HFFc6 (cell line): Measurements from ENCODE around the gene PGAP3. TPM values are rescaled to one million over a fixed set of nuclear protein-coding genes. Genes with fewer than 3 reads are reported as not detected.
A peak's percentile ranks its signal among the peaks of the same experiment; 100 is the strongest.

Source experiments
- DNase-seq: peaks from one replicate; pipeline ENCODE4 v3.0.0-alpha.2; 2018
- H3K27ac Mint-ChIP-seq: 2 replicates; pipeline ENCODE4 v1.8.0; 2020; ENCODE audit warnings: mild to moderate bottlenecking, mixed read lengths
- H3K27me3 Mint-ChIP-seq: 2 replicates; pipeline ENCODE4 v1.8.0; 2021; ENCODE audit warnings: mild to moderate bottlenecking, moderate library complexity, mixed read lengths; ENCODE audit not compliant: insufficient read depth
- H3K36me3 Mint-ChIP-seq: 2 replicates; pipeline ENCODE4 v1.8.0; 2021; ENCODE audit warnings: low read depth, mixed read lengths
- H3K4me1 Mint-ChIP-seq: 2 replicates; pipeline ENCODE4 v1.8.0; 2020; ENCODE audit warnings: low read depth, mixed read lengths
- H3K4me3 Mint-ChIP-seq: 2 replicates; pipeline ENCODE4 v1.8.0; 2020; ENCODE audit warnings: mild to moderate bottlenecking, moderate library complexity, mixed read lengths
- H3K9me3 Mint-ChIP-seq: 2 replicates; pipeline ENCODE4 v1.8.0; 2020; ENCODE audit warnings: mild to moderate bottlenecking, mixed read lengths
- total RNA-seq, 6 experiments: library from RNA; stranded (reverse); fragmentation: NEBNext Ultra II Directional; extraction: Animal tissue kit (Norgen Biotek cat#: 25700); gene quantifications; 2 replicates in 1 of 6; 3 replicates in 5 of 6; pipeline ENCODE4 v1.2.3, GENCODE V29; 2021
- TF ChIP-seq, protein P1 (sequence below): fragments of 200-600 bp; sonication (generic); IDR thresholded peaks from 2 replicates; pipeline ENCODE4 v1.5.0; 2021; ENCODE audit warnings: antibody characterized with exemption, mild to moderate bottlenecking

The PGAP3 gene
- total RNA-seq, 6 experiments from 2014 or later: 9.9 to 15.5 (median 12.7) TPM

DNA sequence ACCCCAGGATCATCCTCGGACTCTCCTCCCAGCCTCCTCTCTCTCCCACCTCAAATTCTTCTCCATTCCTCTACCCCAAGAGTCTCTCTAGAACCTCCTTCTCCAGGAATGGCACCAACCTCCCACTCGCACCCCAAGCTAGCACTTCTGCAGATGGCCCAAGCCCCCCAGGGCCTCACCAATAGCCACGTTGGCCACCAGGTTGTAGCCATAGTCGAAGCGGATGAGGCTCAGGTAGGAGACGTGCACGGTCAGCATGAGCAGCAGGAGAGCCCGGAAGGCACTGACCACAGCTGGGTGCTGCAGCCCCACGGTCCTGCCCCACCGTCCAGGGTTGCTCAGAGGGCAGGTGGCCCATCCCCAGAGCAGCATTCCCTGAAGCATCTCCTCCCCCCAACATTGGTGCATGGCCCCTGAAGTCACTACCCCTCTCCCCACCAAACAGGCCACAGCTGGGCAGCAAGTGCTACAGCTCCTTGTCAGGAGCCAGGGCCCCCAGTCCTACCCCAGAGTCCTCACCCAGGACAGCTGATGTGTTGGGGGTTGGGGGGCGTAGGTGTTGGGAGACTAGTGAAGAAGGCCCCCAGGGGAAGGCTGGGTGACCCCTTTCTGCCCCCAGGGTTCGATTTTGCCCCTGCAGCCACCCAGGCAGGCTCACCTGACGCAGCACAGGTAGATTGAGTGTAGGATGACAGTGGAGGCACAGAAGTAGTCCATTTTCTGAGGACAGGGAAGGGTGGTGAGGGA lies 14.3 kb downstream of the PGAP3 start:
- DNase-seq: no peak
- Mint-ChIP-seq H3K27ac (no peak overlapping the region), H3K36me3 (no peaks in the 10 kb centered on the region), H3K4me1 (peaks cover 13% of the 10 kb centered on the region), H3K9me3 (no peaks in the 10 kb centered on the region), H3K27me3 (peaks cover 25% of the 10 kb centered on the region), H3K4me3 (no peak overlapping the region)
- TF ChIP-seq, protein P1, sequence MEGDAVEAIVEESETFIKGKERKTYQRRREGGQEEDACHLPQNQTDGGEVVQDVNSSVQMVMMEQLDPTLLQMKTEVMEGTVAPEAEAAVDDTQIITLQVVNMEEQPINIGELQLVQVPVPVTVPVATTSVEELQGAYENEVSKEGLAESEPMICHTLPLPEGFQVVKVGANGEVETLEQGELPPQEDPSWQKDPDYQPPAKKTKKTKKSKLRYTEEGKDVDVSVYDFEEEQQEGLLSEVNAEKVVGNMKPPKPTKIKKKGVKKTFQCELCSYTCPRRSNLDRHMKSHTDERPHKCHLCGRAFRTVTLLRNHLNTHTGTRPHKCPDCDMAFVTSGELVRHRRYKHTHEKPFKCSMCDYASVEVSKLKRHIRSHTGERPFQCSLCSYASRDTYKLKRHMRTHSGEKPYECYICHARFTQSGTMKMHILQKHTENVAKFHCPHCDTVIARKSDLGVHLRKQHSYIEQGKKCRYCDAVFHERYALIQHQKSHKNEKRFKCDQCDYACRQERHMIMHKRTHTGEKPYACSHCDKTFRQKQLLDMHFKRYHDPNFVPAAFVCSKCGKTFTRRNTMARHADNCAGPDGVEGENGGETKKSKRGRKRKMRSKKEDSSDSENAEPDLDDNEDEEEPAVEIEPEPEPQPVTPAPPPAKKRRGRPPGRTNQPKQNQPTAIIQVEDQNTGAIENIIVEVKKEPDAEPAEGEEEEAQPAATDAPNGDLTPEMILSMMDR: no peak

DNA sequence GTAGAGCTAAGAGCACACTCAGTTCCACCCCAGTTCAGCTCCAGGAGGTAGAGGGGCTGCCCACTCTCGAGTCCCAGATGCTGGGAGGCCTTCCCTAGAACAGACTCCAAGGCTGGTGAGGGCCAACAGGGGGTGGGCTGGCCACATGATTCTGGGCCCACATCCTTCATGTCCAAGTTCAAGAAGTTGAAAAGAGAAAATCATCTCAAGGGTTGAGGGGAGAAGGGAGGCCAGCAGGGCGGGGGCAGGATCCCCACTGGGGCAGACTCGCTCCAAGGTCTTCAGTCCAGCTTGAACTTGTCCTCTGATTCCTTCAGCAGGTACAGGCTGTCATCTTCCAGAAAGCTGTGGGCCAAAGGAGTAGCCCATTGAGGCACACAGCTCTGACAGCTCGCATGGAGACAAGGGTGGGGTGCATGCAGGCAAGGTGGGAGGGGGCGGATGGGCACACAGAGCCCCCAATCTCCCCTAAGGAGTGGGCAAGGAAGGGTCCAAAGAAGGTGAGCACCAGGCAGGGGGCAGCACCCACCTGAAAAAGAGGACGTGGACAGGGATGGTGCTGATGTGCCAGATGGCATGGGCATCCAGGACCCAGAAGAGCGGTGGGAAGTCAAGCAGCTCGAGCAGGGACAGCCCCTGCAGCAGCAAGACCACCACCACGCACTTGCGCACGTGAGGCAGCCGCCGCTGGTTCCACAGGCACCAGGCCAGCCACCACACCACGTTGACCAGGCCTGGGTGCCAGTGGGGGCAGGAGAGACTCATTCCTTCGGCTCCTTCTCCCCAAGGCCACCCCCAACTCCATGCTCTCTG lies 15.1 kb downstream of the PGAP3 start:
- no peaks in the 10 kb centered on the region for H3K9me3 Mint-ChIP-seq
- peaks cover 12% of the 10 kb centered on the region for H3K4me1 Mint-ChIP-seq
- TF ChIP-seq, protein P1: peak; percentile 56
- H3K27me3 Mint-ChIP-seq: peaks cover 29% of the 10 kb centered on the region
- H3K27ac Mint-ChIP-seq: no peak overlapping the region
- H3K36me3 Mint-ChIP-seq: no peaks in the 10 kb centered on the region
- DNase-seq: no peak
- H3K4me3 Mint-ChIP-seq: no peak overlapping the region

DNA sequence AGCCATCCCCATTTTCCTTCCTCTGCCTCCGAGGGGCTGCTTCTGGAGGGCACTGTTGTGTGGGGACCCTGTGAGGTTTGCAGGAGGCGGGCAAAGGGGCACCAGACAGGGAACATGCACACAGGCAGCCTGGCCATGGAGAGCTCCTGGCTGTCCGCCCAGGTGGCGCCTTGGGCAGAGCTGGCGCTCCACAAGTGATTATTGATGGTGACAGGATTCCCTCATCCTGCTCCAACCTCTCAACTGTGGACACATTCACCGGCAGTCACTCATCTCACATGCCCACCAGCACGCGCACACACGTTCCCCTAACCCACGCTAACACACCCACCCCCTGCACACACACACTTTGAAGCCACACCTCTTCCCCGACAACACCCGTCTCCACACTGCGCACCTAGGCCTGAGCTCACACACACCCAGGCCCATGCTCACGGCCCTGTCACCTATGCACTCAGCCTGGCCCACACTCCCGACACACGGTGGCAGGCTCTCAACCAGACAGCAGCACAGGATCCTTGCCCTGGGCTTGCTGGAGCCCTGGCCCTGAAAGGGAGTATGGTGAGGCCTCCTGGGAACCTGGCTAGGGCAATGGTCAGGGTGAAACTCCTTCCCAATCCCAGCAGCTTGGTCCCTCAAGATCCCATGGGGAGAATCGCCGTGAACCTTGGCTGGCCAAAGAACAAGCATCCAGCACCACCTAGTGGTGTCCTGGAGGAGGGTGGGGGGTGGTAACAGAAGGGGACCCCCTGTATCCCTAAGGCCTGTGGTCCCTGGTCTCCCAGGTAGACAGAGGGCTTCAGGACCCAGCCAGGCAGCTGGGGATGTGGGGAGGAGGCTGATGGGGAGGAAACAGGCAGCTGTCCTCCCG lies 16.0 kb downstream of the PGAP3 start:
- no peak overlapping the region for H3K27ac Mint-ChIP-seq
- H3K4me3 Mint-ChIP-seq: no peak overlapping the region

DNA sequence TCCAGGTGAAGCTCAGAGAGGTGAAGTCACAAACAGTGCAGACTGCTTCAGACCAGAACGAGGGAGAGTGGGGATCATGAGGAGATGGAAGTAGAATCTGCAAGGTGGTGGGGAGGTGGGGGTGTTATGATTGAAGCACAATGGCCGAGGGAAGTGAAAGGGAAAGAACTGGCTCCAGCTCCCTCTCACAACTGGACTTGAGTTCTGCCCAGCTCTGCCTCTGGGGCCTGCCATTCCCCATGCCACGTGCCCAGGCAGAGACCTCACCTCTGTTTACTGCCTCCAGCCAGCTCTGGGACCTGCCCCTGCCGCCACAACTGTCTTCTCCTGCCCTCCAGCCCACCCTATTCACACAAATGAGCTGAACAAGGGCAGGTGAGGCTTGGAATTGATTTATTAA lies 17.1 kb downstream of the PGAP3 start:
- no peaks in the 10 kb centered on the region for H3K9me3 Mint-ChIP-seq
- TF ChIP-seq, protein P1: no peak
- no peak for DNase-seq
- H3K27me3 Mint-ChIP-seq: peaks cover 40% of the 10 kb centered on the region
- peaks cover 12% of the 10 kb centered on the region for H3K4me1 Mint-ChIP-seq
- no peak overlapping the region for H3K4me3 Mint-ChIP-seq
- no peak overlapping the region for H3K27ac Mint-ChIP-seq
- H3K36me3 Mint-ChIP-seq: no peaks in the 10 kb centered on the region

More for the DNA sequence above, 16.0 kb downstream of the PGAP3 start:
- DNase-seq: peak; percentile 11
- H3K9me3 Mint-ChIP-seq: no peaks in the 10 kb centered on the region
- peaks cover 8% of the 10 kb centered on the region for H3K4me1 Mint-ChIP-seq
- TF ChIP-seq, protein P1: peak; percentile 78
- H3K36me3 Mint-ChIP-seq: no peaks in the 10 kb centered on the region
- H3K27me3 Mint-ChIP-seq: peaks cover 30% of the 10 kb centered on the region
